ENCODE results near the gene CPN1. TPM values are rescaled to one million over a fixed set of nuclear protein-coding genes. Genes with fewer than 3 reads are reported as not detected.

CPN1 gene
- total RNA-seq, 2 experiments from 2014 or later = not detected

DNA sequence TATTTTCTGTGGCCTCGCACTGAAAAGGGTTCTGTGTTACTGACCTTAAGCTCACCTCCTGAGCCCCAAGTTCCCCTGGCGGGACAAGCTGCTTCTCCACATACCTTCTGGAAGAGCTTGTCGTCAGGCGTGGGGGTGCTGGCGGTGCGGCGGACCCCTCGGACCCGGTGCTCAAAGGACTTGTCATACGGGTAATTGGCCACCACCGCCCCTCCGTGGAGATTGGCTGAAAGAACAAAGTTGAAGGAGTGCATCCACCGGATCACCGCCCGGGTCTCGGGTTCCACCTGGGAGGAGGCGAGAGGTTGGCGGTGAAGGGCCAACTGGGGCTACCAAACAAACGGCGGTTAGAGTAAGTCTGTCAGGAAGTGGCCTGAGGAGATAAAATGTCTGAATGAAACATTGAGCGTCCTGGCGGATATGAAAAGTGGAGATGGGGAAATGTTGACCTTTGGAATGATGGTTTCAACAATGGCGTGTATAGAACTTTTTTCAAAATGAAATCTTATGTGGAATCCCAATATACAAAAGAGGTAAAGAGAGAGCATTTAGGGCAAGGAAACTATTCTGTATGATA is 16.5 kb downstream of the CPN1 start:
- intact Hi-C loops (cut with DNase I, micrococcal nuclease) = no loop called here
- Mint-ChIP-seq H3K4me3 (no peak overlapping the region), H3K27me3 (peaks cover 33% of the 10 kb centered on the region), H3K36me3 (ENCODE audit: low read depth) (no peaks in the 10 kb centered on the region), H3K4me1 (ENCODE audit: low read depth) (no peaks in the 10 kb centered on the region), H3K27ac (no peak overlapping the region), H3K9me3 (no peaks in the 10 kb centered on the region)
- DNase-seq = no peak
- no peak overlapping the region for H3K4me3 ChIP-seq (ENCODE audit: low read length)
- TF ChIP-seq CTCF (IDR thresholded peaks at IDR 0.05) = no peak
- H3K9me3 ChIP-seq (ENCODE audit: control insufficient read depth in 1 of 2, insufficient read depth in 1 of 2, low read length in 2 of 2) = no peaks in the 10 kb centered on the region
- no peak overlapping the region for H3K27ac ChIP-seq (ENCODE audit: low read depth in 1 of 2, low read length in 2 of 2)
- H3K36me3 ChIP-seq (ENCODE audit: insufficient read depth, low read length) = no peaks in the 10 kb centered on the region
- no peaks in the 10 kb centered on the region for H3K4me1 ChIP-seq (ENCODE audit: insufficient read depth, low read length)
- peaks cover 3 to 8% of the 10 kb centered on the region in 2 experiments for H3K27me3 ChIP-seq (ENCODE audit: control insufficient read depth in 1 of 2, insufficient read depth in 2 of 2, low read length in 2 of 2)
- ATAC-seq (ENCODE audit: poor library complexity) = no peak
- ChIA-PET CTCF (no interaction called here), POLR2A (no interaction called here)

GRCh38 chr10:100061401-100061800 is 20.3 kb downstream of the CPN1 start:
- no peaks in the 10 kb centered on the region for H3K9me3 ChIP-seq (ENCODE audit: control insufficient read depth in 1 of 2, insufficient read depth in 1 of 2, low read length in 2 of 2)
- CTCF ChIA-PET = no interaction called here
- no peaks in the 10 kb centered on the region for H3K4me1 Mint-ChIP-seq (ENCODE audit: low read depth)

DNA sequence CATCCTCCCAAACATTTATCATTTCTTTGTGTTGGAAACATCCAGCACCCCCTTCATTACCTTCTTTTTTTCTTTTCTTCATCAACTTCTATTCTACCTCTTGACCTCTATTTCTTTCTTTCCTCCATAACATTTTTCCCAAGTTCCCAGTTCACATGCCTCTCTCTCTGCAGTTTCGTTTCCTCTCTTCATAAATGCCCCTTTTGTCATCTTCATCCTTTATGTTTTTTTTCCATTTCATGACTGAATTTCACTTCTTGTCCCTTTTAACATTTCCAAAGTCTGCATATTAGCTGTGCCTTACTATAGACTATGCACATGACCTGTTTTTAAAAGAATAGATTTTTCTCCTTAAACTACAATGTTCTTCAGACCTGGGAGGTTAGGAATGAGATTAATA is 23.7 kb downstream of the CPN1 start:
- peaks cover 28% of the 10 kb centered on the region for H3K27me3 Mint-ChIP-seq
- POLR2A ChIA-PET = no interaction called here
- H3K4me3 Mint-ChIP-seq = no peak overlapping the region
- H3K9me3 Mint-ChIP-seq = no peaks in the 10 kb centered on the region
- no peaks in the 10 kb centered on the region for H3K36me3 Mint-ChIP-seq (ENCODE audit: low read depth)
- H3K27ac ChIP-seq (ENCODE audit: low read depth in 1 of 2, low read length in 2 of 2) = no peak overlapping the region
- TF ChIP-seq CTCF (IDR thresholded peaks at IDR 0.05) = no peak
- H3K4me3 ChIP-seq (ENCODE audit: low read length) = no peak overlapping the region
- no peak overlapping the region for H3K27ac Mint-ChIP-seq
- CTCF ChIA-PET = no interaction called here
- H3K27me3 ChIP-seq (ENCODE audit: control insufficient read depth in 1 of 2, insufficient read depth in 2 of 2, low read length in 2 of 2) = peaks cover 0 to 7% of the 10 kb centered on the region in 2 experiments
- H3K36me3 ChIP-seq (ENCODE audit: insufficient read depth, low read length) = no peaks in the 10 kb centered on the region
- ATAC-seq (ENCODE audit: poor library complexity) (no peak), DNase-seq (no peak)
- peaks cover 0 to 3% of the 10 kb centered on the region in 2 experiments for H3K9me3 ChIP-seq (ENCODE audit: control insufficient read depth in 1 of 2, insufficient read depth in 1 of 2, low read length in 2 of 2)
- H3K4me1 Mint-ChIP-seq (ENCODE audit: low read depth) = no peaks in the 10 kb centered on the region
- no peaks in the 10 kb centered on the region for H3K4me1 ChIP-seq (ENCODE audit: insufficient read depth, low read length)
- intact Hi-C loops (cut with DNase I, micrococcal nuclease) = no loop called here

More at GRCh38 chr10:100061401-100061800, 20.3 kb downstream of the CPN1 start:
- H3K36me3 Mint-ChIP-seq (ENCODE audit: low read depth) = no peaks in the 10 kb centered on the region
- no peak overlapping the region for H3K27ac ChIP-seq (ENCODE audit: low read depth in 1 of 2, low read length in 2 of 2)
- POLR2A ChIA-PET = no interaction called here
- H3K9me3 Mint-ChIP-seq = no peaks in the 10 kb centered on the region
- TF ChIP-seq CTCF (IDR thresholded peaks at IDR 0.05) = no peak
- no peaks in the 10 kb centered on the region for H3K4me1 ChIP-seq (ENCODE audit: insufficient read depth, low read length)
- peaks cover 31% of the 10 kb centered on the region for H3K27me3 Mint-ChIP-seq
- H3K4me3 Mint-ChIP-seq = no peak overlapping the region
- H3K27me3 ChIP-seq (ENCODE audit: control insufficient read depth in 1 of 2, insufficient read depth in 2 of 2, low read length in 2 of 2) = peaks cover 3 to 11% of the 10 kb centered on the region in 2 experiments
- intact Hi-C loops (cut with DNase I, micrococcal nuclease) = no loop called here
- DNase-seq = no peak
- no peaks in the 10 kb centered on the region for H3K36me3 ChIP-seq (ENCODE audit: insufficient read depth, low read length)
- no peak overlapping the region for H3K4me3 ChIP-seq (ENCODE audit: low read length)
- H3K27ac Mint-ChIP-seq = no peak overlapping the region
- no peak for ATAC-seq (ENCODE audit: poor library complexity)
